GM23338 (cell line): ENCODE data around the gene SH3RF3. TPM values are rescaled to one million over a fixed set of nuclear protein-coding genes. Genes with fewer than 3 reads are reported as not detected.

Experiments
- ATAC-seq: fragments of 200-7000 bp; cut with Tn5 transposase; 3 replicates; pipeline ENCODE4 v1.9.1; 2020
- DNase-seq: peaks from one replicate; pipeline ENCODE4 v3.0.0-alpha.2; 2015; ENCODE audit warnings: low spot score
- H2AFZ ChIP-seq: fragments of 200-600 bp; sonication (generic); 2 replicates; pipeline ENCODE4 v1.8.0; 2016; ENCODE audit warnings: antibody characterized with exemption, mild to moderate bottlenecking, moderate library complexity
- H3F3A ChIP-seq: fragments of 200-600 bp; sonication (generic); replicated peaks from 2 replicates; pipeline ENCODE4 v1.8.0; 2017; ENCODE audit warnings: antibody characterized with exemption, mixed run types, low read depth
- H3K27ac ChIP-seq: fragments of 200-600 bp; sonication (generic); 2 replicates; pipeline ENCODE4 v1.6.1; 2016; ENCODE audit warnings: low read depth
- H3K27me3 ChIP-seq: fragments of 200-600 bp; sonication (generic); 2 replicates; pipeline ENCODE4 v1.8.0; 2016; ENCODE audit warnings: mild to moderate bottlenecking, mixed run types, moderate library complexity; ENCODE audit not compliant: insufficient read depth
- H3K36me3 ChIP-seq: fragments of 200-600 bp; sonication (generic); 2 replicates; pipeline ENCODE4 v1.8.0; 2016; ENCODE audit warnings: mild to moderate bottlenecking; ENCODE audit not compliant: insufficient read depth
- H3K4me1 ChIP-seq: fragments of 200-600 bp; sonication (generic); 2 replicates; pipeline ENCODE4 v1.8.0; 2016; ENCODE audit warnings: mild to moderate bottlenecking, moderate library complexity; ENCODE audit not compliant: insufficient read depth
- H3K4me2 ChIP-seq: fragments of 200-600 bp; sonication (generic); 2 replicates; pipeline ENCODE4 v1.7.1; 2017; ENCODE audit warnings: mixed run types
- H3K4me3 ChIP-seq: fragments of 200-600 bp; sonication (generic); 2 replicates; pipeline ENCODE4 v1.6.1; 2016; ENCODE audit warnings: mixed run types
- H3K79me2 ChIP-seq: fragments of 200-600 bp; sonication (generic); replicated peaks from 2 replicates; pipeline ENCODE4 v1.8.0; 2017; ENCODE audit warnings: mild to moderate bottlenecking; ENCODE audit not compliant: insufficient read depth
- H3K9me2 ChIP-seq: fragments of 200-600 bp; sonication (generic); 2 replicates; pipeline ENCODE4 v1.8.0; 2017; ENCODE audit not compliant: insufficient read depth
- H4K20me1 ChIP-seq: fragments of 200-600 bp; sonication (generic); replicated peaks from 2 replicates; pipeline ENCODE4 v1.8.0; 2017; ENCODE audit warnings: mild to moderate bottlenecking; ENCODE audit not compliant: insufficient read depth
- H3K27ac Mint-ChIP-seq: 2 replicates; pipeline ENCODE4 v1.8.0; 2020; ENCODE audit warnings: inconsistent platforms, mild to moderate bottlenecking, moderate library complexity, mixed read lengths
- H3K27me3 Mint-ChIP-seq: 3 replicates; pipeline ENCODE4 v1.8.0; 2022; ENCODE audit warnings: low read depth, mild to moderate bottlenecking, moderate library complexity, mixed read lengths, inconsistent platforms; ENCODE audit not compliant: insufficient read depth, poor library complexity
- H3K36me3 Mint-ChIP-seq: 3 replicates; pipeline ENCODE4 v1.8.0; 2021; ENCODE audit warnings: low read depth, mild to moderate bottlenecking, inconsistent platforms, moderate library complexity, mixed read lengths
- H3K4me1 Mint-ChIP-seq: 3 replicates; pipeline ENCODE4 v1.8.0; 2020; ENCODE audit warnings: mild to moderate bottlenecking, inconsistent platforms, mixed read lengths
- H3K4me3 Mint-ChIP-seq: 3 replicates; pipeline ENCODE4 v1.8.0; 2021; ENCODE audit warnings: moderate library complexity, mild to moderate bottlenecking, inconsistent platforms, mixed read lengths
- H3K9me3 Mint-ChIP-seq: 3 replicates; pipeline ENCODE4 v1.8.0; 2020; ENCODE audit warnings: moderate library complexity, mild to moderate bottlenecking, inconsistent platforms, mixed read lengths
- CREB1 ChIP-seq: fragments of 250-450 bp; sonication (Bioruptor Pico); IDR thresholded peaks from 2 replicates; pipeline ENCODE4 v1.5.0; 2020; ENCODE audit warnings: low read depth, mild to moderate bottlenecking, moderate library complexity
- CTCF ChIP-seq, 2 experiments: fragments of 200-600 bp in 1 of 2; sonication (generic) in 1 of 2; conservative IDR thresholded peaks; 2 replicates each; pipeline versions ENCODE4 v1.5.1 to v1.6.1; 2016 to 2017; ENCODE audit warnings: antibody characterized with exemption in 2 of 2, low read depth in 2 of 2, mild to moderate bottlenecking in 2 of 2, moderate library complexity in 1 of 2
- EZH2 ChIP-seq: fragments of 200-600 bp; sonication (generic); IDR thresholded peaks from one replicate; pipeline ENCODE4 v1.8.0; 2017; ENCODE audit warnings: antibody characterized with exemption, mild to moderate bottlenecking, low read depth; ENCODE audit not compliant: unreplicated experiment
- EZH2phosphoT487 ChIP-seq: fragments of 200-600 bp; sonication (generic); IDR thresholded peaks from one replicate; pipeline ENCODE4 v1.8.1; 2018; ENCODE audit warnings: antibody characterized with exemption; ENCODE audit not compliant: unreplicated experiment
- JUNB ChIP-seq: IDR thresholded peaks from one replicate; pipeline ENCODE4 v1.6.1; 2016; ENCODE audit warnings: antibody characterized with exemption; ENCODE audit not compliant: unreplicated experiment
- NANOG ChIP-seq: IDR thresholded peaks from 2 replicates; pipeline ENCODE4 v1.6.1; 2016; ENCODE audit warnings: antibody characterized with exemption, borderline replicate concordance
- POLR2AphosphoS5 ChIP-seq: IDR thresholded peaks from 2 replicates; pipeline ENCODE4 v1.6.1; 2016; ENCODE audit warnings: antibody characterized with exemption, low read depth
- STAT1 ChIP-seq: IDR thresholded peaks from one replicate; pipeline ENCODE4 v1.6.1; 2016; ENCODE audit warnings: antibody characterized with exemption; ENCODE audit not compliant: unreplicated experiment
- ZNF331 ChIP-seq: fragments of 250-450 bp; sonication (Bioruptor Pico); IDR thresholded peaks from 2 replicates; pipeline ENCODE4 v1.5.0; 2020; ENCODE audit warnings: low read depth, mild to moderate bottlenecking, moderate library complexity
- polyA plus RNA-seq: library from polyadenylated mRNA; unstranded; fragments of >200 nt; fragmentation: Nextera tagmentation; extraction: Ambion mirVana; gene quantifications from 2 replicates; pipeline ENCODE4 v1.2.1, GENCODE V29; 2016
- total RNA-seq: library from RNA; depleted of rRNA; stranded (reverse); fragments of >200 nt; shearing (Covaris generic); gene quantifications from 2 replicates; pipeline ENCODE4 v1.2.3, GENCODE V29; 2014
- TF ChIP-seq, protein P1 (sequence below): IDR thresholded peaks from one replicate; pipeline ENCODE4 v1.6.1; 2018; ENCODE audit warnings: antibody characterized with exemption; ENCODE audit not compliant: unreplicated experiment

Gene SH3RF3
- total and polyA plus RNA-seq, 2 experiments from 2014 or later, result 0.11 to 0.63 TPM

DNA sequence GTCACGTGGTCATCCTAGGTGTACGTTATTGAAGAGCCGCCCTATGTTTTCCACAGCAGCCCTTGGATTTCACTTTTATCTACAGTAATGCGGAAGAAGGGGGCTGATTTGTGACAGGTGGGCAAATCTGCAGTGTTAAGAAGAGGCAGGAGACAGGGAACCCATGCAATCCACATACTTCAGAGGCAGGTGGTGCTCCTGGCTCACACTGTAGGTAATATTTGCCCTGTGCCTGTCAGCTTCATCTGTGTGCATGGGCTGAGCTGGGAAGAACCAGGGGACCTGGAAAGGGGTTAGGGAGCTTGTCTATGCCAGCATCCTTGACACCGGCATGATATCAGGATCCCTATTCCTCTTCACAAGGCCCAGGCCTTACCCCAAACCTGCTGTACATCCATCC, 183.9 kb downstream of the SH3RF3 start:
- Histone ChIP-seq H3K4me2 (no peak overlapping the region), H3K79me2 (no peaks in the 10 kb centered on the region), H3F3A (no peaks in the 10 kb centered on the region), H3K27ac (no peak overlapping the region), H3K4me3 (no peak overlapping the region), H4K20me1 (no peaks in the 10 kb centered on the region), H3K27me3 (no peaks in the 10 kb centered on the region), H3K9me2 (0 out of 2 replicates have a peak, but pooled peaks cover 4% of the 10 kb centered on the region), H3K36me3 (no peaks in the 10 kb centered on the region), H3K4me1 (no peaks in the 10 kb centered on the region), H2AFZ (no peak overlapping the region)
- Mint-ChIP-seq H3K27me3 (peaks cover 4% of the 10 kb centered on the region), H3K36me3 (no peaks in the 10 kb centered on the region), H3K9me3 (no peaks in the 10 kb centered on the region), H3K4me1 (peaks cover 5% of the 10 kb centered on the region; the same call in 2 of the 3 replicates), H3K27ac (no peak overlapping the region), H3K4me3 (no peak overlapping the region)
- ATAC-seq (no peak; the same call in 2 of the 3 replicates), DNase-seq (no peak)
- peak in 1 of 2 experiments; percentile 27; a peak in 2 of 4 replicates for TF ChIP-seq CTCF (conservative IDR thresholded peaks at IDR 0.05; ENCODE audit: low read depth in 2 of 2)
- TF ChIP-seq EZH2phosphoT487, result no peak

GRCh38 chr2:109313343-109313742, 184.3 kb downstream of the SH3RF3 start:
- no peaks in the 10 kb centered on the region for H3K36me3 ChIP-seq

More at GRCh38 chr2:109313343-109313742, 184.3 kb downstream of the SH3RF3 start:
- no peaks in the 10 kb centered on the region for H3K27me3 ChIP-seq
- H3K9me2 ChIP-seq, result 0 out of 2 replicates have a peak, but pooled peaks cover 4% of the 10 kb centered on the region
- Mint-ChIP-seq H3K27me3 (peaks cover 4% of the 10 kb centered on the region), H3K36me3 (no peaks in the 10 kb centered on the region), H3K4me1 (peaks cover 8% of the 10 kb centered on the region; the same call in 2 of the 3 replicates), H3K27ac (no peak overlapping the region), H3K9me3 (no peaks in the 10 kb centered on the region), H3K4me3 (no peak overlapping the region)
- H3K27ac ChIP-seq, result no peak overlapping the region
- no peaks in the 10 kb centered on the region for H3F3A ChIP-seq
- H2AFZ ChIP-seq, result no peak overlapping the region
- ATAC-seq (no peak), DNase-seq (no peak)
- no peaks in the 10 kb centered on the region for H3K79me2 ChIP-seq
- no peaks in the 10 kb centered on the region for H4K20me1 ChIP-seq
- H3K4me2 ChIP-seq, result no peak overlapping the region
- no peak overlapping the region for H3K4me3 ChIP-seq
- no peaks in the 10 kb centered on the region for H3K4me1 ChIP-seq
- TF ChIP-seq JUNB, result no peak
- TF ChIP-seq EZH2, result no peak
- TF ChIP-seq STAT1, result no peak
- no peak for TF ChIP-seq CTCF (conservative IDR thresholded peaks at IDR 0.05; ENCODE audit: low read depth in 2 of 2)
- TF ChIP-seq EZH2phosphoT487, result no peak
- TF ChIP-seq POLR2AphosphoS5, result no peak
- no peak for TF ChIP-seq ZNF331 (CRISPR knock-in tag)
- TF ChIP-seq, protein P1, sequence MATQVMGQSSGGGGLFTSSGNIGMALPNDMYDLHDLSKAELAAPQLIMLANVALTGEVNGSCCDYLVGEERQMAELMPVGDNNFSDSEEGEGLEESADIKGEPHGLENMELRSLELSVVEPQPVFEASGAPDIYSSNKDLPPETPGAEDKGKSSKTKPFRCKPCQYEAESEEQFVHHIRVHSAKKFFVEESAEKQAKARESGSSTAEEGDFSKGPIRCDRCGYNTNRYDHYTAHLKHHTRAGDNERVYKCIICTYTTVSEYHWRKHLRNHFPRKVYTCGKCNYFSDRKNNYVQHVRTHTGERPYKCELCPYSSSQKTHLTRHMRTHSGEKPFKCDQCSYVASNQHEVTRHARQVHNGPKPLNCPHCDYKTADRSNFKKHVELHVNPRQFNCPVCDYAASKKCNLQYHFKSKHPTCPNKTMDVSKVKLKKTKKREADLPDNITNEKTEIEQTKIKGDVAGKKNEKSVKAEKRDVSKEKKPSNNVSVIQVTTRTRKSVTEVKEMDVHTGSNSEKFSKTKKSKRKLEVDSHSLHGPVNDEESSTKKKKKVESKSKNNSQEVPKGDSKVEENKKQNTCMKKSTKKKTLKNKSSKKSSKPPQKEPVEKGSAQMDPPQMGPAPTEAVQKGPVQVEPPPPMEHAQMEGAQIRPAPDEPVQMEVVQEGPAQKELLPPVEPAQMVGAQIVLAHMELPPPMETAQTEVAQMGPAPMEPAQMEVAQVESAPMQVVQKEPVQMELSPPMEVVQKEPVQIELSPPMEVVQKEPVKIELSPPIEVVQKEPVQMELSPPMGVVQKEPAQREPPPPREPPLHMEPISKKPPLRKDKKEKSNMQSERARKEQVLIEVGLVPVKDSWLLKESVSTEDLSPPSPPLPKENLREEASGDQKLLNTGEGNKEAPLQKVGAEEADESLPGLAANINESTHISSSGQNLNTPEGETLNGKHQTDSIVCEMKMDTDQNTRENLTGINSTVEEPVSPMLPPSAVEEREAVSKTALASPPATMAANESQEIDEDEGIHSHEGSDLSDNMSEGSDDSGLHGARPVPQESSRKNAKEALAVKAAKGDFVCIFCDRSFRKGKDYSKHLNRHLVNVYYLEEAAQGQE, result no peak
- no peak for TF ChIP-seq CREB1 (CRISPR knock-in tag)
- TF ChIP-seq NANOG, result no peak
